NCI-H1694 treated with DMSO at 0.1 percent for 48 hours (cell line): ENCODE results near the gene FAM83C.
"Not testable (repeated sequence)": the region's sequence is repeated elsewhere in the genome, so short reads cannot be mapped to it uniquely, and the experiment has no call there.

ENCODE experiments used
- DNase-seq: peaks from one replicate; lab custom pipeline; 2025; lab: John Stamatoyannopoulos, UW

Gene FAM83C

DNA sequence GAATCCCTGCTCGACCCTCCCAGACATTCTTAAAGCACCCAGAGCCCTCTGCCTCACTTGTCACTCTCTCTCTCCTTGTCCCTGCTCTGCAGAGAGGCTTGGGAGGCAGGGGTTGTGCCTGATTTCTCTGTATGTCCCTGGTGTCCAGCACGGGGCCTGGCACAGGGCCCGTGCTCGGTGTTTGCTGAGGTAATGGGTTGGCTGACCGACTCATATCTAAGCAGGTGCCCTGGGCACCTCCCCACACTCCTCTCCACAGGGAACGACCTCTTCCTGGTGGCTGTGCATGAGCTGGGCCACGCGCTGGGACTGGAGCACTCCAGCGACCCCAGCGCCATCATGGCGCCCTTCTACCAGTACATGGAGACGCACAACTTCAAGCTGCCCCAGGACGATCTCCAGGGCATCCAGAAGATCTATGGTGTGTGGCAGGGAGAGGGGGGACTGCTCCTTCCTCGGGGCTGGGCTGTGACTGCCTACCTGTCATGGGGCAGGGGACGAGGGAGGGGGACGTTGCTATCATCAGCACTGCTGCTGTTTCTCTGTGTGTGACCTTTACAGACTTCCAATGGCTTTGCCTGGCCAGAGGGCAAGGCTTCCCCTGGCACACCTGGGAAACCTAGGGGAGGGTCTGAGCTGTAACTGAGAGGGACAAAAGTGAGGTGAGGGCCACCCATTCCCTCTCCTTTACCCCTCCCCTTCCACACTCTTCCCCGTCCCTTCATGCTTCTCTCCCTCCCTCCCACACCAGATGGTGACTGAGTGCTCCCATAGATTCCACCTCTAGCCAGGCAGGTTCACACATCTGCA, 28.5 kb downstream of the FAM83C start:
- DNase-seq: no peak

DNA sequence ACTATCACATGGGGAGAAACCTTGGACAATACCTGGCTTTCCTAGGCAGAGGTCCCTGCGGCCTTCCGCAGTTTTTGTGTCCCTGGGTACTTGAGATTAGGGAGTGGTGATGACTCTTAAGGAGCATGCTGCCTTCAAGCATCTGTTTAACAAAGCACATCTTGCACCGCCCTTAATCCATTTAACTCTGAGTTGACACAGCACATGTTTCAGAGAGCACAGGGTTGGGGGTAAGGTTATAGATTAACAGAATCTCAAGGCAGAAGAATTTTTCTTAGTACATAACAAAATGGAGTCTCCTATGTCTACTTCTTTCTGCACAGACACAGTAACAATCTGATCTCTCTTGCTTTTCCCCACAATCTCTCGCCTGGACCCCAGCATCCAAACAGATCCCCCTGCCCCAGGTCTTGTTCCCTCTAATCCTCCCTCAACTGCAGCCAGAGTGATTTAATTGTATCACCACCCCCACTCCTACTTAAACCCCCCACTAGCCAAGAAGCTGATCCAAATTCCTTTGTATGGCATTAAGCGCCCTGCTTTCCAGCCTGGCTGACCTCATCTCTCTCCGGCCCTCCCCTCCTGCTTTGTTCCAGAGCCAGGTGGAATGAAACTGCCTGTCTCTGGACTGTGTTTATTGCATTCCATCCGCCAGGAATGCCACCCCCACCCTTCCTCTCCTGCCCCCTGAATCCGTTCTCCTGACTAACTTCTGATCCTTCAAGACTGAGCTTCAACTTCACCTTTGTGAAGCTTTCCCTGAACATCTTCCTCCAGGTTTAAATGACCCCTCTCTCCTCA, 29.3 kb downstream of the FAM83C start:
- not testable (repeated sequence) for DNase-seq

DNA sequence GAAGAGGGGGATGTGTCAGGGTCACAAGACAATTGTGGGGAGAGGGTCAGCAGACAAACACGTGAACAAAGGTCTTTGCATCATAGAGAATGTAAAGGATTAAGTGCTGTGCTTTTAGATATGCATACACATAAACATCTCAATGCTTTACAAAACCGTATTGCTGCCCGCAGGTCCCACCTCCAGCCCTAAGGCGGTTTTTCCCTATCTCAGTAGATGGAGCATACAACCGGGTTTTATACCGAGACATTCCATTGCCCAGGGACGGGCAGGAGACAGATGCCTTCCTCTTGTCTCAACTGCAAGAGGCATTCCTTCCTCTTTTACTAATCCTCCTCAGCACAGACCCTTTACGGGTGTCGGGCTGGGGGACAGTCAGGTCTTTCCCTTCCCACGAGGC, 29.9 kb downstream of the FAM83C start:
- DNase-seq: not testable (repeated sequence)

DNA sequence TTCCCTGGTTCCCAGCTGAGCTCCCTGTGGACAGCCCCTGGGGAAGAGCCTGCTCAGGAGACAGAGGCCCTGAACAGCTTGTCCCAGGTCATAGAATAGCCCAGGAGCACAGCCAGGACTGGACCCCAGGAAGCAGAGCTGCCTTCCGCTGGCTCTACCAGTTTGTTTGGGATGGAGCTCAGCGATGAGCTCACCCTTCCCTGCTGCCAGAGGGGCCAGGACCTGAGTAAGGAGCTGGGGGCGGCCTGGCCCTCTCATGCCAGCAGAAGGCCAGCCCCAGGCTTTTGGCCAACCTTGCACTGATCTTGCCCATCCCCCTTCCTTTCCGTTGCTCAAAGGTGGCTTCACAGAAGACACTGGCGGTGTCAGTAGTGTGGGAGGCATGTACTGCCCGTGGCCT, 31.8 kb downstream of the FAM83C start:
- no peak for DNase-seq

DNA sequence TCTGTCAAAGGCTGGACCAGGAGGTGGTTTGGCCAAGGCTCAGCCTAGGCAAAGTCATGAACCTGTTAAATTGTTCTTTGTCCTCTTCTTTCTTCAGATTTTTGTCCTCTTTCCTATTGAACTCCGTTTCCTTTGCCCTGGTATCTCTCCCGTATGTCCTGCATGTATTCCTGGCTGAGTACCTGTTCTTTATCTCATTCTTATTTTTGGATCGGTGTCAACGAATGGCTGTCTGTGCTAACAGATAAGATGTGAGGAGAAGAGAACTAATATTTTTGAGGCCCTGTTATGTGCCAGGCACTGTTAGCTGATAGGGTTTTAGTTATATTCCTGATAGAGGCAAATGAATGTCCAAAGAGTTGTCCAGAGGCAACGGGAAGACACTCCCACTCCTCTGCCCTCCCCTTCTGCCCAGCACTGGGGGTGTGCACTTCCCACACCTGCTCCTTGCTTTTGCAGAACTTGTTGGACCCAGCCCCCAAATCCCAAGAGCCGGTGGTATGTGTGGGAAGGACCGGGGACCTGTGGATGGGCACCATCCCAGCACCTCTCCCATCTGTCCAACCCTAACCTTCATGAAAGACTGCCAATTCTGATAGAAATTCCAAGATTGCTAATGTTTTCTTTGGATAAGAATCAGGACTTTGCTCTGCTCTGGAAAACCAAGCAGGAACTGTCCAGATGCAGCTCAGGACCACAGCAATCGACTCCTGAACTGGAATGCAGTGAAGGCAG, 34.9 kb downstream of the FAM83C start:
- no peak for DNase-seq

DNA sequence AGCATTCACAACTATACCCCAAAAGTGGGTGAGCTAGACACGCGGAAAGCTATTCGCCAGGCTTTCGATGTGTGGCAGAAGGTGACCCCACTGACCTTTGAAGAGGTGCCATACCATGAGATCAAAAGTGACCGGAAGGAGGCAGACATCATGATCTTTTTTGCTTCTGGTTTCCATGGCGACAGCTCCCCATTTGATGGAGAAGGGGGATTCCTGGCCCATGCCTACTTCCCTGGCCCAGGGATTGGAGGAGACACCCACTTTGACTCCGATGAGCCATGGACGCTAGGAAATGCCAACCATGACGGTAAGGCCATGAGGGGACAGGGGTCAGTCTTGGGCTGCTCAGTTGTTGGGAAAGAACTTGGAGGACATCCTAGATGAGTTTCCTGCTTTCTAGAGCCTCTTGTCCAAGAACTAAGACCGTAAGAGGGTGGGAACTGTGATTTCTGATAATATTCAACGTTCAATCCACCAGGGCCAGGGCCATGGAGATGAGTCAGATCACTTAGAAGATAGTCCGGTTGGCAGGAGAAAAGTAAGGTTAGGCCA, 37.7 kb downstream of the FAM83C start:
- no peak for DNase-seq

DNA sequence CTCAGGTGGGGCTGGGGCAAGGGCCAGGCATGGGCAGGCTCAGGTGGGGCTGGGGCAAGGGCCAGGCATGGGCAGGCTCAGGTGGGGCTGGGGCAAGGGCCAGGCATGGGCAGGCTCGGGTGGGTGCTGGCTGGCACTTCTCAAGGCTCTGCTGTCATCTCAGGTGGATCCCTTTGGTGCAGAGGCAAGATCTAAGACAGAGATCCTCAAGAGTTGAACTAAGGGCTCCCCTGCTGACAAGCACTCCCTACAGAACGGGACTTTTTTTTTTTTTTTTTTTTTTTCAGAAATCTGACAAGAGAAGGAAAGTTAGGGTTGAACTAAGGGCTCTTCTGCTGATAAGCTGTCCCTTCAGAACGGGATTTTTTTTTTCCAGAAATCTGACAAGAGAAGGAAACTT, 39.2 kb downstream of the FAM83C start:
- no peak for DNase-seq

DNA sequence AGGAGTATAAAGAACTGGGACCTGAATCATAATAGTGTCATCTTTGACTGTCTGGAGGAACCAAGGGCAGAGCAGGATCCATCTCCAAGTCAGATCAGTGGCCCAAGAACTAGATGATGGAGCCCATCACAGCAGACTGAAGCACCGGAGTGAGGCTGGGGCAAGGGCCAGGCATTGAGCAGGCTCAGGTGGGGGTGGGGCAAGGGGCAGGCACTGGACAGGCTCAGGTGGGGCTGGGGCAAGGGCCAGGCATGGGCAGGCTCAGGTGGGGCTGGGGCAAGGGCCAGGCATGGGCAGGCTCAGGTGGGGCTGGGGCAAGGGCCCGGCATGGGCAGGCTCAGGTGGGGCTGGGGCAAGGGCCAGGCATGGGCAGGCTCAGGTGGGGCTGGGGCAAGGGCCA, 39.6 kb downstream of the FAM83C start:
- DNase-seq: not testable (repeated sequence)

DNA sequence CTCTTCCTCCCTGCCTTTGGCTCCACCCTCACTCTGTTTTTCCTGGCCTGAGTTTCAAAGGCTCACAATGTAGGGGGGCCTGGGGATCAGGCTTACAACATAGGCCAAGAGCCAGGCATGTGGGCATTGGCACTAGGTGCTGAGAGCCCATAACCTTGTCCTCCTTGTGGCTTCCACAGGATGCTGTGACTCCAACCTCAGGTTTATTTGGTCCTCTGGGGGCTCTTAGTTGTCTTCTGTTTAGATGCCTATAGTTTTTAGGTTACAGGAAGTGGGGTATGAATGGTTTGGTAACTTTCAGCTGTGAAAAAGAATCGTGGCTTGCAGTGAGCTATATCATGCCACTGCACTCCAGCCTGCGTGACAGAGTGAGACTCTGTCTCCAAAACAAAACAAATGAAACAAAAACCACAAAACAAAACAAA, 40.2 kb downstream of the FAM83C start:
- no peak for DNase-seq

DNA sequence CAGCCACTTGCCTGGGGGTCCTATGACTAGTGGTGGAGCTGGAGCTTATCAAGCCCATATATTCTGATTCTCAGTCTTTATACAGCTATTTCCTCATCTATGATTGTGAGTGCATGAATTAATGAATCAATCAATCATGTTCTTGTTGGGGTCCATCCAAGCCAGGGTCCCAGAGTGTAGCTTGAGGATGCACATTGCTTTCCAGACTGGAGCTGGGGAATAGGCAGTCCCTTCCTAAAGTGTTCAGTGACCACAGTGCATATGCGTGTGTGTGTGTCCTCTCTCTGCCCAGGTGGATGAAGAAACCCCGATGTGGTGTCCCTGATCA, 40.6 kb downstream of the FAM83C start:
- no peak for DNase-seq

DNA sequence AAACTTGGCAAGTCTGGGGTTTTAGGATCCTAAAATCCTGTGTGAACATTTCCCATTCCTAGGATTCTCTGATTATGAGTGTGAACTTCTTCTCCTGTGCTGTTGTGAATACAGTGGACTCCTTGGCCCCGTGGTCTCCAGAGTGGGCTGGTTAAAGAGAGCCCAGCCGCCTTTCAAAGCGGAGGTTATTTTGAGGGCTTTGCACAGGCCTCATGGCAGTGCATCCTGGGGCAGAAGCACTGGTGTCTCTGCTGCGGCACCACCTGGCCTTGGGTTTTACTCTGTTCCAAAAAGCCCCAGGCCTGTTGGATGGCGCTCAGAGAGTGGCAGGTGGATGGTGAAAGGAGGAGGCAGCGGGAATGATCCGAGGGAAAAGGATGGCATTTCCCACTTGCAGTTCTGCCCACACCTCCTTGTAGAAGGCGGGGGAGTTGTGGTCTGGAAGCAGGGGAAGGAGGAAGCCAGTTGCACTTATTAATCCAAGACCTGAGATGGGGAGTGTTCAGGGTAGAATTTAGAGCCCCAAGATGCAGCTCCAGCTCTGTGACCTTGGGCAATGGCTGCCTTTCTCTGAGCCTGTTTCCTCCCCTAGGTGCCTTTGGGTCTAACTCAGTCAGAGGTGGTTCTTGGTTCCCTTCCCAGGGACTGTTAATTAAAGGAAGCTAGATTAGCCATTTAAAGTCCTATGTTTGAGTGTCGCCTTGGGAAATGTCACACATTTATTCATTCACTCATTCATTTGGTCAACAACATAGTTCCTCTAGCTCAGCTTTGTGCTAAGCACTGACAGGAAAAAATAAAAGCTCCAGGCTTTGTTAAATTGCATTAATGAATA, 43.4 kb downstream of the FAM83C start:
- DNase-seq: peak; percentile 12

DNA sequence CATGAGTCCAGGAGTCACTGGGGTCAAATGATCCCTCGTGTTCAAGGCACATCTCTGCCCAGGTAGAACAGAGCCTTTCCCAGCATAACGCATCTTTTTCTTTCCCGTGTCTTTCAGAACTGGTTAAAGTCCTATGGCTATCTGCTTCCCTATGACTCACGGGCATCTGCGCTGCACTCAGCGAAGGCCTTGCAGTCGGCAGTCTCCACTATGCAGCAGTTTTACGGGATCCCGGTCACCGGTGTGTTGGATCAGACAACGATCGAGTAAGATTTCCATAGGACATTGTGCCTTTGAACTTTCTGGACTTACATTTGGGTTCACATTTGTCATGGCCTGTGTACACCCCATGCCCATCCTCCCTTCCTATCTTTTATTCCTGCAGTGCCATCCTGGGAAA, 45.5 kb downstream of the FAM83C start:
- no peak for DNase-seq

DNA sequence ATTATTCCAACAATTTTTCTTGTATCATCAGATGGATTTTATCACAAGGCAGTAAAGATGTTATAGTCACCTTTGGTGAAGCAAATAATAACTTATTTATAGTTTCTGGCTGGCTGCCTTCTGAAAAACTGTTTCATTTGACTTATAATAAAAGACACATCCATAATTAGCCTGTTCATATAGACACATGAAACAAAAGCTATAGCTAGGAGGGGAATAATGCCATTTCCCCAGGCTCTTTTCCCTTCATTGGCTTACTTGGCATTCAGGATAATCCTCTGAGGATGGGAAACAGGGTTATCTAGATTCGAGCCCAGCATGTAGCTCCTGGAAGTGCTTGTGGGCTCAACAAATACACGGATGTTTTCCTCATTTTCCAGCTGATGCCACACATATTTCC, 48.2 kb downstream of the FAM83C start:
- DNase-seq: no peak

DNA sequence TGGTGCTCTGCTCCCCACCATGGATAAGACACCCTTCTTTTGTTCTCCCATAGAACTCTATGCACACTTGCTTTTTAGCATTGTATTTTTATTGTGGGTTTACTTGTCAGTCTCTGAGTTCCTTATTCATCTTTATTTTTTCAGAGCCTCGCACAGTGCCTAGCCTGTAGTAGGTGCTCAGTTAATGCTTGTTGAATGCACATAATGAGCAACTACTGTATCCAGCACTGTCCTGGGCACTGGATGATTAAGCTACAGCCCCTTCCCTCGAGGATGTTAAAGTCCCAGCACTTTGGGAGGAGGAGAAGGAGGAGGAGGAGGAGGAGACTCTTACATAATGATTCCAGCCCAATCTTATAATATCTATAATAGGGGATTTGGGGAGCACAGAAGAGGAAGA, 48.9 kb downstream of the FAM83C start:
- no peak for DNase-seq

DNA sequence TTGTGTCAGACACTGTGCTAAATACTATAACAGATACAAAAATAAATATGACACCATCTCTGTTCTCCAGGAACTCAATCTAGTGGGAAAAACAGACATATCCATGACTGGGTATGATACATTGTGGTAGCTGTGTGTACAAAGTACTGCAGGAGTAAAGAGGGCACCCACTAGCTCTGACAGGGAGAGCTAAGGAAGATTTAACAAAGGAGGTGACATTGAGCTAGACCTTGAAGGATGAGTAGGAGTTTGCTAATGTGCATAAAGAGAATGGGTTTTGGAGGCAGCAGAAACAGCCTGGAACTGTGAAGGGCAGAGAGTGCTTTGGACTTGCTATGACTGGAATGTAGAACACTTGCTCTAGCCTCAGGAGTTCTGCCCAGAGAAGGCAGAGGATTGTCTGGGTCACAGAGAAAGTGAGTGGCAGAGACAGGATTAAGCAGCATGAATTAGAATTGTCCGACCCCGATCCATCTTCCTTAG, 51.4 kb downstream of the FAM83C start:
- DNase-seq: no peak

DNA sequence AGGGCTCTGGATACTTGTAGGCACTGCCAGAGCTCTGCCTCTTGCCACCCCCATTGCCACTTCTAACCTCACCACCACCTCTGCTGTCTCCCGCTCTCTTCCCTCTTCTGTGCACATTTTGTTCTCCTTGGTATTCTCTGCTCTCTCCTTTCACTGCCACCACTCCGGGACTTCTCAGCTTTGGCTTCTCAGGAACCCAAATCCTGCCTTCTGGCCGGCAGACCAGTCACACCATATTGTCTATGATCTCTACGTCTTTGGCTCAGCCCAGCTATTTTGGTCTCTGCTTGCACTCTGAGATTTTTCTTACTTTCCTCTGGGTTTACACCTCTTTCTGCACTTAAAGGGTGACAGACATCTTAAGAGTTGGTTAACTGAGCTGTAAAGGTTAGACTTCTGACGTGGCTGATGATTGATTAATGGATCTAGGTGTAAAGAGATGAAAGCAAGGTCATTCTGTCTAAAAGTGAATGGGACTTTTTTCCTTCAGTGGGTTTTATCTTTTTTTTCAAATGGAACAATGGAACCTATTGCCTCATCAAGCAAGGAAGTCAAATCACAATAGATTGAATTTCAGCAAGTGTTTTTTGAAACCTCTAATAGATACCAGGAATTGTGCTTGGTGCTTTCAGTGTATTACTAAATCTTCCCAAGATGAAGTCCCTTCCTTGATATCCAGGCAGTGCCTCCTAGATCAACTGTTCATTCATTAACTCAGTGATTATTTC, 52.0 kb downstream of the FAM83C start:
- DNase-seq: no peak

DNA sequence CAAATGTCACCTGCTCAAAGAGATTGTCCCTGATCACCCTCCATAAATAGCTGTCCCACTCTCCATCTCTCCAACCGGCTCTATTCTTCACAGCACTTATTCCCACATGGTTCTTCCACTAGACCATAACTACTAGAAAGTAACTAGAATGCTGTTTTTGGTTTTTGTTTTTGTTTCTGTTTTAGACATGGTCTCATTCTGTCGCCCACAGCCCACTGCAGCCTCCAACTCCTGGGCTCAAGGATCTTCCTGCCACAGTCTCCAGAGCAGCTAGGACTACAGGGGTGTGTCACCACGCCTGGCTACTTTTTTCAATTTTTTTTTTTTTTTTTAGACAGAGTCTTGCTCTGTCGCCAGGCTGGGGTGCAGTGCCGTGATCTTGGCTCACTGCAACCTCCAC, 53.5 kb downstream of the FAM83C start:
- DNase-seq: no peak

DNA sequence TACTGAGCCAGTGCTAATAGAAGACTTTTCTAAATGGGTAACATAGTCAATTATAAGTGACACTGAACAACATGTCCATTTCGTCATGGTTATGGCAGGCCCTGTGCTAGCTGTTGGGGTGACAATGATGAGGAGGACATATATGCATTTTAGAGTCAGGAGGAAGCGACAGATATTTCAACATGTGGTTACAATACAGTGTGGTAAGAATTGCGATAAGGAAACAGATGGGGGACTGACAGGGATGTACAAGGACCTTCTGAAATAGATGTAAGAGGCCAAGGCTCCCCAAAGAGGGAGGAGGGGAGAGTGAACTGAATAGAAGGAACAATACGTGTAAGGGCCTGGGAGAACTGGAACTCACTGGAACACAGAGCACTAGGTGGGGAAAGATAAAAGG, 54.1 kb downstream of the FAM83C start:
- no peak for DNase-seq

DNA sequence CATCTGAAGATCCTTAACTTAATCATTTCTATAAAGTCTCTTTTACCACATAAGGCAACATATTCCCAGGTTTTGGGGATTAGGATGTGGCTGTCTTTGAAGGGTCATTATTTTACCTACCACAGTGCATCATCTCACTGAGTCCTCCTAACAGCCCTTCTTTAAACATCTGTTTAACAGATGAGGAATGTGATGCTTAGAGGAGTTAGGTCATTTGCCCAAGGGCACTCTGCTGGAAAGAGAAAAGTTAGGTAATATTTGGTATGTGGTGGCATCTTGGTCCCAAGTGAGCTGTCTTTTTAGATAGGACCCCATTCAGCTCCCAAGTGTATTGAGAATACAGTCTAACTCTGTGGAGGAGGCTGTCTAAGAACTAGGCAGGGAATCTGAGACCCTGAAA, 54.7 kb downstream of the FAM83C start:
- DNase-seq: no peak

DNA sequence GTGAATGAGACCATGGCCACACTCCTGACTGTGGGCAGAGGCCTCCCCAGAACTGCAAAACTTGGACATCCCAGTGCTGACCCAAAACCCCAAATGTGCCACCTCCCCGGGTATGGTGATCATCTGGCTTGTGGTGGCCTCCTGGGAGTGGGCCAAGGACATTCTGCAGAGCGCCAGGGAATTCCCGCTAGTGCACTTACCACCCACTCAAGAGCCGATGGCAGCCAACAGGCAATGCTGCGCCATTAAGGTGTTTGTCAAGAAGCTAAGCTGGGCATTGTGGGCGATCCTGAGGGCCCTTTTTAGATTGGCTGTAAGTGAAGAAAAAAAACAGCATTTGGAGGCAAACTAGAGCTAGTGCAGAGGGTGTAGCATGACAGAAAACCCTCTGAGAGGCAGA, 56.3 kb downstream of the FAM83C start:
- DNase-seq: no peak
